H1 (cell line): ENCODE data around the gene PPP1R18. TPM values are rescaled to one million over a fixed set of nuclear protein-coding genes. Genes with fewer than 3 reads are reported as not detected.

Source experiments
- CTCF ChIA-PET: fragments of 300-600 bp; sonication (Branson Sonifier 250); formaldehyde crosslinking; loops from one replicate; lab custom pipeline; 2021; ENCODE audit not compliant: partially characterized antibody; lab: Charles Lee
- POLR2A ChIA-PET: fragments of 300-600 bp; sonication (Branson Sonifier 250); formaldehyde crosslinking; loops from one replicate; lab custom pipeline; 2021; ENCODE audit warnings: inconsistent platforms; ENCODE audit not compliant: partially characterized antibody; lab: Charles Lee
- DNase-seq, 2 experiments: peaks; one replicate each; pipeline versions ENCODE4 v3.0.0 to v3.0.0-alpha.2; 2010 to 2022; ENCODE audit warnings: low spot score in 2 of 2, low read depth in 1 of 2, mixed read lengths in 1 of 2
- FAIRE-seq: peaks from 2 replicates; lab custom pipeline; 2011; peaks lifted over from hg19 to GRCh38; lab: Jason Lieb, UNC
- H2AFZ ChIP-seq: 2 replicates; pipeline ENCODE4 v1.8.1; 2012; ENCODE audit warnings: low read length, inconsistent platforms
- H2AK5ac ChIP-seq: 2 replicates; pipeline ENCODE4 v1.6.1; 2013; ENCODE audit warnings: low read depth, low read length
- H2BK120ac ChIP-seq: replicated peaks from 2 replicates; pipeline ENCODE3; 2013; ENCODE audit warnings: low read depth, low read length, inconsistent platforms
- H2BK12ac ChIP-seq: 2 replicates; pipeline ENCODE4 v1.6.1; 2013; ENCODE audit warnings: low read depth, low read length
- H2BK15ac ChIP-seq: 2 replicates; pipeline ENCODE4 v1.6.1; 2013; ENCODE audit warnings: low read length
- H2BK20ac ChIP-seq: 2 replicates; pipeline ENCODE4 v1.6.1; 2013; ENCODE audit warnings: low read length
- H2BK5ac ChIP-seq: 2 replicates; pipeline ENCODE4 v1.6.1; 2013; ENCODE audit warnings: low read depth, low read length
- H3K14ac ChIP-seq: 2 replicates; pipeline ENCODE4 v1.6.1; 2013; ENCODE audit warnings: inconsistent platforms; ENCODE audit not compliant: insufficient read length
- H3K18ac ChIP-seq: 2 replicates; pipeline ENCODE4 v1.6.1; 2013; ENCODE audit warnings: low read length; ENCODE audit errors: extremely low read depth
- H3K23ac ChIP-seq: 2 replicates; pipeline ENCODE4 v1.6.1; 2013; ENCODE audit warnings: inconsistent platforms; ENCODE audit not compliant: insufficient read length
- H3K23me2 ChIP-seq: 2 replicates; pipeline ENCODE4 v1.6.1; 2013; ENCODE audit warnings: low read depth, low read length
- H3K27ac ChIP-seq: 2 replicates; pipeline ENCODE4 v1.6.1; 2011; ENCODE audit warnings: low read depth, low read length, inconsistent platforms
- H3K27me3 ChIP-seq, 4 experiments: replicated peaks in 1 of 4; 1 replicate in 1 of 4; 2 replicates in 3 of 4; pipeline versions ENCODE4 v1.6.1 to v1.8.1; 2011 to 2013; ENCODE audit warnings: low read length in 3 of 4, mild to moderate bottlenecking in 3 of 4, inconsistent platforms in 2 of 4, mixed read lengths in 2 of 4, moderate library complexity in 1 of 4; ENCODE audit not compliant: control insufficient read depth in 3 of 4, insufficient read depth in 3 of 4; ENCODE audit errors: extremely low read depth in 1 of 4
- H3K36me3 ChIP-seq, 4 experiments: 2 replicates each; pipeline versions ENCODE4 v1.6.1 to v1.8.1; 2011 to 2013; ENCODE audit warnings: mild to moderate bottlenecking in 4 of 4, low read length in 3 of 4, moderate library complexity in 2 of 4, control low read depth in 1 of 4, inconsistent platforms in 1 of 4; ENCODE audit not compliant: insufficient read depth in 4 of 4, control insufficient read depth in 2 of 4
- H3K4ac ChIP-seq: replicated peaks from 2 replicates; pipeline ENCODE3; 2013; ENCODE audit warnings: low read length, low read depth, mixed read lengths, inconsistent platforms; ENCODE audit not compliant: insufficient read length
- H3K4me1 ChIP-seq, 4 experiments: replicated peaks in 1 of 4; 1 replicate in 1 of 4; 2 replicates in 3 of 4; pipeline versions ENCODE4 v1.6.1 to v1.8.1; 2011 to 2013; ENCODE audit warnings: low read length in 3 of 4, inconsistent platforms in 2 of 4, mixed read lengths in 1 of 4; ENCODE audit not compliant: insufficient read depth in 4 of 4, control insufficient read depth in 3 of 4
- H3K4me2 ChIP-seq, 2 experiments: 2 replicates each; pipeline versions ENCODE4 v1.6.1 to v1.8.1; 2011 to 2013; ENCODE audit warnings: low read depth in 2 of 2, low read length in 2 of 2, control low read depth in 1 of 2, inconsistent platforms in 1 of 2, mild to moderate bottlenecking in 1 of 2; ENCODE audit not compliant: insufficient read depth in 1 of 2
- H3K4me3 ChIP-seq, 4 experiments: fragments of 200-600, 300-600 bp in 1 of 4; sonication (generic), shearing (Covaris generic), sonication (Bioruptor Twin) in 1 of 4; 2 replicates each; pipeline versions ENCODE4 v1.5.1 to v1.8.1; 2011 to 2016; ENCODE audit warnings: low read length in 4 of 4, low read depth in 3 of 4, control low read depth in 2 of 4, inconsistent platforms in 2 of 4, mild to moderate bottlenecking in 2 of 4, mixed read lengths in 1 of 4, moderate library complexity in 1 of 4; ENCODE audit not compliant: insufficient read depth in 2 of 4; ENCODE audit errors: extremely low read depth in 1 of 4
- H3K56ac ChIP-seq: replicated peaks from 2 replicates; pipeline ENCODE3; 2013; ENCODE audit warnings: low read depth, mild to moderate bottlenecking, mixed read lengths, low read length, inconsistent platforms; ENCODE audit not compliant: insufficient read length
- H3K79me1 ChIP-seq: 2 replicates; pipeline ENCODE4 v1.6.1; 2013; ENCODE audit warnings: low read depth, low read length, control low read depth
- H3K79me2 ChIP-seq, 2 experiments: 2 replicates each; pipeline versions ENCODE4 v1.6.1 to v1.8.1; 2012 to 2013; ENCODE audit warnings: low read length in 2 of 2, mild to moderate bottlenecking in 2 of 2, inconsistent platforms in 1 of 2; ENCODE audit not compliant: insufficient read depth in 2 of 2, control insufficient read depth in 1 of 2
- H3K9ac ChIP-seq, 4 experiments: replicated peaks in 1 of 4; 1 replicate in 1 of 4; 2 replicates in 3 of 4; pipeline versions ENCODE4 v1.6.1 to v1.8.1; 2011 to 2013; ENCODE audit warnings: low read depth in 3 of 4, low read length in 3 of 4, control low read depth in 2 of 4, mild to moderate bottlenecking in 2 of 4, moderate library complexity in 2 of 4, inconsistent platforms in 1 of 4; ENCODE audit errors: extremely low read depth in 1 of 4
- H3K9me3 ChIP-seq, 2 experiments: 2 replicates each; pipeline versions ENCODE4 v1.6.1 to v1.8.1; 2012 to 2013; ENCODE audit warnings: mild to moderate bottlenecking in 2 of 2, moderate library complexity in 2 of 2, control low read depth in 1 of 2, inconsistent platforms in 1 of 2, low read depth in 1 of 2, low read length in 1 of 2, mixed read lengths in 1 of 2; ENCODE audit not compliant: insufficient read depth in 2 of 2
- H4K20me1 ChIP-seq, 2 experiments: replicated peaks in 1 of 2; 2 replicates each; pipeline versions ENCODE3 to v1.8.1; 2011 to 2013; ENCODE audit warnings: inconsistent platforms in 2 of 2, low read length in 2 of 2, mild to moderate bottlenecking in 1 of 2; ENCODE audit not compliant: insufficient read depth in 2 of 2, control insufficient read depth in 1 of 2
- H4K5ac ChIP-seq: 2 replicates; pipeline ENCODE4 v1.6.1; 2013; ENCODE audit warnings: low read length, low read depth, mixed read lengths, inconsistent platforms; ENCODE audit not compliant: insufficient read length
- H4K8ac ChIP-seq: 2 replicates; pipeline ENCODE4 v1.8.0; 2013; ENCODE audit warnings: mild to moderate bottlenecking, moderate library complexity, low read length, inconsistent platforms; ENCODE audit not compliant: insufficient read depth; ENCODE audit errors: extremely low read depth
- H4K91ac ChIP-seq: replicated peaks from 2 replicates; pipeline ENCODE3; 2013; ENCODE audit warnings: low read length, mixed read lengths, inconsistent platforms; ENCODE audit not compliant: insufficient read length
- CEBPB ChIP-seq: IDR thresholded peaks from 2 replicates; pipeline ENCODE4 v1.6.1; 2012; ENCODE audit warnings: low read depth, low read length
- POLR2A ChIP-seq, 2 experiments: IDR thresholded peaks; 1 replicate in 1 of 2; 2 replicates in 1 of 2; pipeline ENCODE4 v1.6.1; 2011; ENCODE audit warnings: low read depth in 2 of 2, low read length in 2 of 2, mild to moderate bottlenecking in 2 of 2; ENCODE audit errors: control extremely low read depth in 1 of 2
- RFX5 ChIP-seq: IDR thresholded peaks from 2 replicates; pipeline ENCODE4 v1.6.1; 2011; ENCODE audit warnings: low read depth, low read length, improper control_type of control experiment, borderline replicate concordance
- SP2 ChIP-seq: IDR thresholded peaks from 2 replicates; pipeline ENCODE4 v1.6.1; 2012; ENCODE audit warnings: mild to moderate bottlenecking, low read length, inconsistent platforms
- TAF7 ChIP-seq: optimal IDR thresholded peaks from 2 replicates; pipeline ENCODE3; 2011; ENCODE audit warnings: low read depth, mild to moderate bottlenecking, inconsistent platforms, low read length, moderate library complexity, borderline replicate concordance
- WGBS, 2 experiments: shearing (Covaris generic) in 1 of 2; methylation state at CpG; one replicate each; pipeline versions ENCODE4 v1.1.6 to v1.1.7; 2013 to 2015; ENCODE audit warnings: low lambda C conversion rate in 2 of 2, mixed read lengths in 2 of 2, inconsistent platforms in 1 of 2, low coverage in 1 of 2, missing lambda C conversion rate in 1 of 2; ENCODE audit not compliant: insufficient replicate concordance in 2 of 2, insufficient coverage in 1 of 2, insufficient read length in 1 of 2; ENCODE audit errors: extremely low coverage in 1 of 2, missing lambda C conversion rate in 1 of 2; 5-methylcytosine and 5-hydroxymethylcytosine counted together
- polyA plus RNA-seq, 7 experiments: library from polyadenylated mRNA; depleted of rRNA in 3 of 7; stranded (reverse) in 5 of 7; unstranded in 2 of 7; fragments of >200 nt in 5 of 7; fragments of 200-250 nt in 2 of 7; gene quantifications; 1 replicate in 5 of 7; 2 replicates in 1 of 7; 4 replicates in 1 of 7; pipeline versions ENCODE4 v1.2.1 to v1.2.3, GENCODE V29; 2011 to 2013; ENCODE audit warnings: missing spikeins in 2 of 7, mixed read lengths in 2 of 7
- total RNA-seq: library from RNA; stranded (reverse); fragmentation: NEBNext Ultra II Directional; extraction: Animal tissue kit (Norgen Biotek cat#: 25700); gene quantifications from 2 replicates; pipeline ENCODE4 v1.2.1, GENCODE V29; 2021

PPP1R18 gene
- total and polyA plus RNA-seq, 2 of the 8 experiments (the other 6 are each of a cell fraction or from before 2014, with no cell fraction given) = 25.1 to 29.1 TPM

DNA sequence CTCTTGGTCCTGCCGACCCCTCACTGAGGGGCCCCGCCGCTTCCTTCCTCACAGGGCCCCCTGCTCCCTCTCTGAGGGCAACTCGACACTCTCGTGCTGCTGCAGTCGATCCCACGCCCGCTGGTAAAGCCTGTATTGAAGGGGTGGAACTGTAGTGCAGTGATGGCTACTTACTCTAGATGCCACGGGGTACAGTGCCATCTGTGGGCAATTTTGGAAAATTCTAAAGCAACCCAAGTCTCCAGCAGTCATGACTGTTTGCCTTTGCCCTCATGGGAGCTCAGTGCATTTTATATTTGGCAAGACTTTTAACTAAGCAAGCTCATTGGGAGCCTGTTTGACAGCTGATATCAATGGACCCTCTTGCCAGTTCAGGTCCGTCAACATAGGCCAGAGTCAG lies 46.0 kb downstream of the PPP1R18 start:
- Histone ChIP-seq H4K5ac (no peak overlapping the region), H2AFZ (no peak overlapping the region), H3K4me1 (no peaks in the 10 kb centered on the region), H4K8ac (no peak overlapping the region), H3K4me3 (no peak overlapping the region), H3K14ac (no peak overlapping the region), H2AK5ac (no peak overlapping the region), H3K27me3 (no peaks in the 10 kb centered on the region), H3K79me1 (peaks cover 2% of the 10 kb centered on the region; the same call in 1 of the 2 replicates), H2BK12ac (no peak overlapping the region), H3K4me2 (no peak overlapping the region), H4K91ac (no peak overlapping the region), H4K20me1 (peaks cover 0 to 2% of the 10 kb centered on the region in 2 experiments), H3K23ac (no peak overlapping the region), H3K56ac (no peak overlapping the region), H3K23me2 (no peaks in the 10 kb centered on the region; the same call in 1 of the 2 replicates), H3K9me3 (no peaks in the 10 kb centered on the region), H3K79me2 (peaks cover 0 to 1% of the 10 kb centered on the region in 2 experiments; a peak in 2 of 4 replicates), H3K18ac (no peak overlapping the region), H2BK15ac (no peak overlapping the region), H3K4ac (no peak overlapping the region), H3K9ac (no peak overlapping the region), H3K27ac (no peak overlapping the region), H2BK120ac (no peak overlapping the region), H3K36me3 (peaks cover 8 to 19% (median 13%) of the 10 kb centered on the region in 4 experiments), H2BK20ac (no peak overlapping the region), H2BK5ac (no peak overlapping the region)
- 94% methylated on average over 10 of the region's 10 CpGs; no CpG with 5 or more reads in 1 of the 2 experiments for WGBS, 2 experiments
- ChIA-PET POLR2A (interaction anchor here (0.6 to 3.2 kb wide), 13 partner anchors 8 to 101 kb away, joined by 3 to 27 read pairs (median 4); partner anchors contain the start of gene DHX16), CTCF (interaction anchor here (0.8 to 1.4 kb wide), 4 partner anchors 14 to 95 kb away, joined by 3 to 5 read pairs (median 3); partner anchors contain the start of gene ATAT1)
- FAIRE-seq = no peak
- no peak for DNase-seq
- TF ChIP-seq CEBPB (no peak), POLR2A (IDR thresholded peaks at IDR 0.05; ENCODE audit: control extremely low read depth in 1 of 2, low read depth in 2 of 2, low read length in 2 of 2) (no peak), SP2 (no peak), RFX5 (no peak), TAF7 (no peak)
